Hepatocyte (in vitro differentiated cells): ENCODE data around the gene ZBTB5. TPM values are rescaled to one million over a fixed set of nuclear protein-coding genes. Genes with fewer than 3 reads are reported as not detected.
A peak's percentile ranks its signal among the peaks of the same experiment; 100 is the strongest.

Source experiments
- DNase-seq: peaks from one replicate; pipeline ENCODE4 v3.0.0-alpha.2; 2016; ENCODE audit warnings: low spot score
- H2AFZ ChIP-seq: fragments of 200-600 bp; sonication (generic); 2 replicates; pipeline ENCODE4 v1.6.0; 2016; ENCODE audit warnings: antibody characterized with exemption, mild to moderate bottlenecking
- H3K27ac ChIP-seq: fragments of 200-600 bp; sonication (generic); 2 replicates; pipeline ENCODE4 v1.5.1; 2016; ENCODE audit warnings: mild to moderate bottlenecking
- H3K27me3 ChIP-seq: fragments of 200-600 bp; sonication (generic); 2 replicates; pipeline ENCODE4 v1.6.1; 2016
- H3K36me3 ChIP-seq: fragments of 200-600 bp; sonication (generic); replicated peaks from 2 replicates; pipeline ENCODE4 v1.5.1; 2016; ENCODE audit warnings: low read depth; ENCODE audit not compliant: insufficient read depth
- H3K4me1 ChIP-seq: fragments of 200-600 bp; sonication (generic); 2 replicates; pipeline ENCODE4 v1.5.1; 2016; ENCODE audit warnings: mild to moderate bottlenecking, moderate library complexity; ENCODE audit not compliant: insufficient read depth
- H3K4me2 ChIP-seq: fragments of 200-600 bp; sonication (generic); 2 replicates; pipeline ENCODE4 v1.6.0; 2016
- H3K4me3 ChIP-seq: fragments of 200-600 bp; sonication (generic); 2 replicates; pipeline ENCODE4 v1.5.1; 2016; ENCODE audit warnings: mild to moderate bottlenecking
- H3K79me2 ChIP-seq: fragments of 200-600 bp; sonication (generic); 2 replicates; pipeline ENCODE4 v1.6.0; 2017; ENCODE audit warnings: mild to moderate bottlenecking
- H3K9me2 ChIP-seq: fragments of 200-600 bp; sonication (generic); replicated peaks from 2 replicates; pipeline ENCODE4 v1.6.0; 2017; ENCODE audit warnings: mild to moderate bottlenecking; ENCODE audit not compliant: insufficient read depth
- H3K9me3 ChIP-seq: fragments of 200-600 bp; sonication (generic); 2 replicates; pipeline ENCODE4 v1.5.1; 2016; ENCODE audit warnings: low read depth, mild to moderate bottlenecking
- H4K20me1 ChIP-seq: fragments of 200-600 bp; sonication (generic); 2 replicates; pipeline ENCODE4 v1.6.0; 2016; ENCODE audit warnings: mild to moderate bottlenecking; ENCODE audit not compliant: insufficient read depth, poor library complexity, severe bottlenecking
- CTCF ChIP-seq: fragments of 200-600 bp; sonication (generic); IDR thresholded peaks from 2 replicates; pipeline ENCODE4 v1.5.1; 2016; ENCODE audit warnings: antibody characterized with exemption, mild to moderate bottlenecking; ENCODE audit not compliant: poor library complexity
- EZH2 ChIP-seq: fragments of 200-600 bp; sonication (generic); IDR thresholded peaks from 2 replicates; pipeline ENCODE4 v1.6.1; 2016; ENCODE audit warnings: antibody characterized with exemption, mild to moderate bottlenecking, borderline replicate concordance
- EZH2phosphoT487 ChIP-seq: fragments of 200-600 bp; sonication (generic); IDR thresholded peaks from one replicate; pipeline ENCODE4 v1.6.1; 2018; ENCODE audit warnings: antibody characterized with exemption, mild to moderate bottlenecking, low read depth, moderate library complexity; ENCODE audit not compliant: unreplicated experiment, severe bottlenecking
- WGBS: methylation state at CpG from one replicate; pipeline ENCODE4 v1.1.6; 2016; ENCODE audit warnings: low lambda C conversion rate; ENCODE audit errors: missing lambda C conversion rate; 5-methylcytosine and 5-hydroxymethylcytosine counted together
- polyA plus RNA-seq: library from polyadenylated mRNA; unstranded; fragments of >200 nt; fragmentation: Nextera tagmentation; extraction: Ambion mirVana; gene quantifications from 2 replicates; pipeline ENCODE4 v1.2.1, GENCODE V29; 2016
- total RNA-seq: library from RNA; depleted of rRNA; stranded (reverse); fragments of >200 nt; gene quantifications from 2 replicates; pipeline ENCODE4 v1.2.3, GENCODE V29; 2014

Gene ZBTB5
- total and polyA plus RNA-seq, 2 experiments from 2014 or later: 3.8 to 21.8 TPM

GRCh38 chr9:37464006-37464405, 1.2 kb downstream of the ZBTB5 start:
- WGBS: 18% methylated on average over 3 of the region's 3 CpGs
- Histone ChIP-seq H3K9me2 (no peaks in the 10 kb centered on the region), H3K9me3 (no peaks in the 10 kb centered on the region), H3K4me3 (peak overlapping the region; percentile 72), H4K20me1 (peaks cover 31% of the 10 kb centered on the region), H3K4me2 (peak overlapping the region; percentile 82), H3K27me3 (no peaks in the 10 kb centered on the region), H3K36me3 (no peaks in the 10 kb centered on the region), H3K27ac (peak overlapping the region; percentile 97), H3K79me2 (peaks cover 54% of the 10 kb centered on the region), H2AFZ (peak overlapping the region; percentile 23), H3K4me1 (peaks cover 14% of the 10 kb centered on the region)
- no peak for DNase-seq
- no peak for TF ChIP-seq CTCF
- no peak for TF ChIP-seq EZH2phosphoT487
- TF ChIP-seq EZH2: no peak

- H3K27me3 ChIP-seq: no peaks in the 10 kb centered on the region
- H3K36me3 ChIP-seq: no peaks in the 10 kb centered on the region
- H3K9me3 ChIP-seq: no peaks in the 10 kb centered on the region
- H3K4me1 ChIP-seq: peaks cover 5% of the 10 kb centered on the region
- H3K4me2 ChIP-seq: no peak overlapping the region
- H3K9me2 ChIP-seq: no peaks in the 10 kb centered on the region
- peaks cover 78% of the 10 kb centered on the region for H4K20me1 ChIP-seq
- H3K27ac ChIP-seq: peak overlapping the region; percentile 8
- WGBS: 81% methylated on average over 1 of the region's 1 CpG
- peaks cover 99% of the 10 kb centered on the region for H3K79me2 ChIP-seq
- TF ChIP-seq EZH2: no peak
- no peak for TF ChIP-seq CTCF
- no peak for TF ChIP-seq EZH2phosphoT487
- H3K4me3 ChIP-seq: no peak overlapping the region
- no peak overlapping the region for H2AFZ ChIP-seq
- no peak for DNase-seq
These were observed 8.4 kb downstream of the ZBTB5 start for GRCh38 chr9:37456817-37457216.

GRCh38 chr9:37455884-37456647, 9.2 kb downstream of the ZBTB5 start:
- Histone ChIP-seq H3K9me2 (no peaks in the 10 kb centered on the region), H3K36me3 (no peaks in the 10 kb centered on the region), H2AFZ (no peak overlapping the region), H3K4me1 (peaks cover 5% of the 10 kb centered on the region), H3K79me2 (peaks cover 99% of the 10 kb centered on the region), H3K9me3 (no peaks in the 10 kb centered on the region), H3K4me2 (no peak overlapping the region), H3K27me3 (no peaks in the 10 kb centered on the region), H3K27ac (peak overlapping the region; percentile 8), H4K20me1 (peaks cover 78% of the 10 kb centered on the region), H3K4me3 (no peak overlapping the region)
- WGBS: 86% methylated on average over 7 of the region's 7 CpGs
- TF ChIP-seq EZH2 (no peak), CTCF (no peak), EZH2phosphoT487 (no peak)
- DNase-seq: no peak
